Smooth muscle cell (in vitro differentiated cells): Measurements from ENCODE around the gene STK32C. TPM values are rescaled to one million over a fixed set of nuclear protein-coding genes. Genes with fewer than 3 reads are reported as not detected.

ENCODE experiments used
- DNase-seq: peaks from one replicate; lab custom pipeline; 2025; ENCODE audit not compliant: unreplicated experiment; lab: John Stamatoyannopoulos, UW
- H2AFZ ChIP-seq: fragments of 200-600 bp; sonication (generic); 2 replicates; pipeline ENCODE4 v1.6.0; 2016; ENCODE audit warnings: antibody characterized with exemption, low read depth, mild to moderate bottlenecking
- H3F3A ChIP-seq: fragments of 200-600 bp; sonication (generic); 2 replicates; pipeline ENCODE4 v1.6.0; 2017; ENCODE audit warnings: antibody characterized with exemption, low read depth
- H3K27ac ChIP-seq: fragments of 200-600 bp; sonication (generic); 2 replicates; pipeline ENCODE4 v1.5.1; 2016; ENCODE audit warnings: low read depth, mild to moderate bottlenecking
- H3K27me3 ChIP-seq: fragments of 200-600 bp; sonication (generic); 2 replicates; pipeline ENCODE4 v1.6.1; 2016; ENCODE audit warnings: low read depth, mild to moderate bottlenecking
- H3K36me3 ChIP-seq: fragments of 200-600 bp; sonication (generic); 2 replicates; pipeline ENCODE4 v1.5.1; 2016; ENCODE audit warnings: low read depth
- H3K4me1 ChIP-seq: fragments of 200-600 bp; sonication (generic); 2 replicates; pipeline ENCODE4 v1.5.1; 2016; ENCODE audit warnings: low read depth
- H3K4me2 ChIP-seq: fragments of 200-600 bp; sonication (generic); 2 replicates; pipeline ENCODE4 v1.6.0; 2016; ENCODE audit warnings: mild to moderate bottlenecking
- H3K4me3 ChIP-seq: fragments of 200-600 bp; sonication (generic); 2 replicates; pipeline ENCODE4 v1.5.1; 2016; ENCODE audit warnings: mild to moderate bottlenecking
- H3K79me2 ChIP-seq: fragments of 200-600 bp; sonication (generic); 2 replicates; pipeline ENCODE4 v1.6.0; 2016; ENCODE audit warnings: low read depth, mild to moderate bottlenecking
- H3K9ac ChIP-seq: fragments of 200-600 bp; sonication (generic); 2 replicates; pipeline ENCODE4 v1.6.0; 2016; ENCODE audit warnings: low read depth
- H3K9me3 ChIP-seq: fragments of 200-600 bp; sonication (generic); replicated peaks from 2 replicates; pipeline ENCODE4 v1.5.1; 2016; ENCODE audit warnings: low read depth
- H4K20me1 ChIP-seq: fragments of 200-600 bp; sonication (generic); 2 replicates; pipeline ENCODE4 v1.6.0; 2016; ENCODE audit warnings: low read depth
- WGBS: methylation state at CpG from one replicate; pipeline ENCODE4 v1.1.7; 2016; ENCODE audit warnings: low lambda C conversion rate; 5-methylcytosine and 5-hydroxymethylcytosine counted together
- polyA plus RNA-seq: library from polyadenylated mRNA; unstranded; fragments of >200 nt; fragmentation: Nextera tagmentation; extraction: Ambion mirVana; gene quantifications from 2 replicates; pipeline ENCODE4 v1.2.1, GENCODE V29; 2016
- total RNA-seq: library from RNA; depleted of rRNA; stranded (reverse); fragments of >200 nt; gene quantifications from 2 replicates; pipeline ENCODE4 v1.2.3, GENCODE V29; 2014
- TF ChIP-seq, protein P1 (sequence below): fragments of 200-600 bp; sonication (generic); IDR thresholded peaks from 2 replicates; pipeline ENCODE4 v1.5.1; 2017; ENCODE audit warnings: borderline replicate concordance, mild to moderate bottlenecking, antibody characterized with exemption; ENCODE audit not compliant: insufficient read depth, poor library complexity, severe bottlenecking

Gene STK32C
- total and polyA plus RNA-seq, 2 experiments from 2014 or later: 2.3 to 13.2 TPM

DNA sequence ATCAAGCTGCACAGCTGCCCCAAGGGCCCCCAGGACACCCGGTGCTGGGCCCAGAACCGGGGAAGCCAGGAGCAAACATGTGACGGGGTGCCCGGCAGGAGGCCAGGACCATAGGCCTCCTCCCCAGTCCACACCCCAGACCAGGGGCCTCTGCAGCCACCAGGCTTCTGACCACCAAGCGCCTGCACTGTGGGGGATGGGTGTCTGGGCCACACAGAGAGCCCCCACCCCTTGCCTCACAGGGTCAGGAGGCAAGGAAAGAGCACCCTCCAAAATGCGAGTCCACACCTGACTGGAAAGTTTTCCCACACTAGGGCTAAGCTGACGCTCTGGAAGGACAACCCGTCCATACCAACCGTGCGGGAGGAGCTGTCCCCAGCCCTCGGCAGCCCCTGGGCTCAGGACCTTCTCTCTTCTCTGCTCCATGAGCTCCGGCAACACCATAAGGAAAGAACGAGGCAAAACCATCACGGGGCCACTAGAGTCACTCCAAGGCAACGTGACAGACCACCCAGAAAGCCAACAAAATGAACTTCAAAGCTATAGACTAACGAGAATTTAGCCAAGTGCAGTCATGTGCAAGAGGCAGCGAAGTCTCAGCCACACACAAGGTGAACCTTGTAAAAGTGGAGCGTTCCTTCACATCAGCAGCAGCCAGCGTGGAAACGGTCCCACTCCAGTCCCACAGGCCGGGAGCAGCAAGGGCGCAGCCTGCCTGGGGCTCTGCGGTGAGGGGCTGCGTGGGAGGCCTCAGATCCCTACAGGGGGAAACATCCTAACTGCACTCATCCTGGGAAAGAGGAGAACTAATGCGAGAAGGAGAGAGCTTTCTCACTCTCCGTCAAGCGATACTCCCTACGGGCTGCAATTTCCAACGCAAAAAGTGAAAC is 5.1 kb downstream of the STK32C start:
- TF ChIP-seq, protein P1, sequence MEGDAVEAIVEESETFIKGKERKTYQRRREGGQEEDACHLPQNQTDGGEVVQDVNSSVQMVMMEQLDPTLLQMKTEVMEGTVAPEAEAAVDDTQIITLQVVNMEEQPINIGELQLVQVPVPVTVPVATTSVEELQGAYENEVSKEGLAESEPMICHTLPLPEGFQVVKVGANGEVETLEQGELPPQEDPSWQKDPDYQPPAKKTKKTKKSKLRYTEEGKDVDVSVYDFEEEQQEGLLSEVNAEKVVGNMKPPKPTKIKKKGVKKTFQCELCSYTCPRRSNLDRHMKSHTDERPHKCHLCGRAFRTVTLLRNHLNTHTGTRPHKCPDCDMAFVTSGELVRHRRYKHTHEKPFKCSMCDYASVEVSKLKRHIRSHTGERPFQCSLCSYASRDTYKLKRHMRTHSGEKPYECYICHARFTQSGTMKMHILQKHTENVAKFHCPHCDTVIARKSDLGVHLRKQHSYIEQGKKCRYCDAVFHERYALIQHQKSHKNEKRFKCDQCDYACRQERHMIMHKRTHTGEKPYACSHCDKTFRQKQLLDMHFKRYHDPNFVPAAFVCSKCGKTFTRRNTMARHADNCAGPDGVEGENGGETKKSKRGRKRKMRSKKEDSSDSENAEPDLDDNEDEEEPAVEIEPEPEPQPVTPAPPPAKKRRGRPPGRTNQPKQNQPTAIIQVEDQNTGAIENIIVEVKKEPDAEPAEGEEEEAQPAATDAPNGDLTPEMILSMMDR: no peak
- Histone ChIP-seq H3K27me3 (peaks cover 20% of the 10 kb centered on the region), H3K36me3 (no peaks in the 10 kb centered on the region), H3K9me3 (no peaks in the 10 kb centered on the region), H3K4me1 (no peaks in the 10 kb centered on the region), H3K27ac (no peak overlapping the region), H2AFZ (no peak overlapping the region), H3K4me3 (no peak overlapping the region), H3K79me2 (no peaks in the 10 kb centered on the region), H3F3A (no peaks in the 10 kb centered on the region), H3K4me2 (no peak overlapping the region), H4K20me1 (peaks cover 11% of the 10 kb centered on the region), H3K9ac (no peak overlapping the region)
- no peak for DNase-seq
- 91% methylated on average over 29 of the region's 29 CpGs for WGBS

DNA sequence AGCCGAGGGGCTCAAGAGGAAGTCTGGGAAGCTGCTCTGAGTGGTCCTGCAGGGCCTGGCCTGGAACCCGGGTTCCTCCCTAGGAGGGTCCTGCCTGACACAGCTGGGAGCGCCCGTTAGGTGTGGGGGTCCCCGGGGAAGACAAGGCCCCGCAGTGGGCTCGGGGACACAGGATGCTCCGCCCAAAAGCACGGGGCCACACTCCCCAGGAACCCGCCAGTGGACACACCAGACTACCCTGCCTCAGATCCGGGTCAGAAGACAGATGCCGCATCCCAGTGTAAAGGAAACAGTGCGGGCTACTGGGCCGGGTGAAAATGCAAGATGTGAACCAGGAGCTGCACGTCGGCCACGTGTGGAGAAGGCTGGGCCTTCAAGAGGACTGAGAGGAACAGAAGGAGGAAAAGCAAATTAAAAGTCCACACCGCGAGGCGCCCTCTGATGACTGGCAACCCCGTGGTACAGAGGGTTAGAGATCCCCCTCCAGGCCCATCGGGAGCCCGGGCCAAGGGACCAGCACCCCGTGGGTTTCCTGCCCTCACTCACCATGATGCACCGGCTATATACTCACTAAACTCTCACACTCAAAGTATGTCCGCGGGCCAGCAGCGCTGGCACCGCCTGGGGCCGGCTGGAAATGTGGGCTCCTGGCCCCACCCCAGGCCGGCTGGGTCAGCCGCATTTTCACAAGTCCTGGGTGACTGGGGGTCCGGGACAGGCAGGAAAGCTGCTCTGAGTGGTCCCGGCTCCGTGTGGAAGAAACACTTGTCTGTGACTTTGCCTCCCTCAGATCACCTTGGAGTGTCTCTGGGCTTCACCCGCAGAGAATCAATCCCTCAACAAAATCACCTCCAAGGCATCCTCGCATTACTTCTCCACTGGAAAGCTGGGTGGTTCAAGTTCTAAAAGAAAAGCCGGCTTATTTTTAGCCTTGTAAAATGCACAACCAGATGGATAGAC is 6.1 kb downstream of the STK32C start:
- Histone ChIP-seq H3K4me1 (no peaks in the 10 kb centered on the region), H4K20me1 (peaks cover 11% of the 10 kb centered on the region), H3K27me3 (peaks cover 16% of the 10 kb centered on the region), H2AFZ (no peak overlapping the region), H3F3A (no peaks in the 10 kb centered on the region), H3K4me3 (no peak overlapping the region), H3K36me3 (no peaks in the 10 kb centered on the region), H3K4me2 (no peak overlapping the region), H3K9me3 (no peaks in the 10 kb centered on the region), H3K9ac (no peak overlapping the region), H3K79me2 (no peaks in the 10 kb centered on the region), H3K27ac (no peak overlapping the region)
- TF ChIP-seq, protein P1: no peak
- 89% methylated on average over 38 of the region's 38 CpGs for WGBS
- no peak for DNase-seq

DNA sequence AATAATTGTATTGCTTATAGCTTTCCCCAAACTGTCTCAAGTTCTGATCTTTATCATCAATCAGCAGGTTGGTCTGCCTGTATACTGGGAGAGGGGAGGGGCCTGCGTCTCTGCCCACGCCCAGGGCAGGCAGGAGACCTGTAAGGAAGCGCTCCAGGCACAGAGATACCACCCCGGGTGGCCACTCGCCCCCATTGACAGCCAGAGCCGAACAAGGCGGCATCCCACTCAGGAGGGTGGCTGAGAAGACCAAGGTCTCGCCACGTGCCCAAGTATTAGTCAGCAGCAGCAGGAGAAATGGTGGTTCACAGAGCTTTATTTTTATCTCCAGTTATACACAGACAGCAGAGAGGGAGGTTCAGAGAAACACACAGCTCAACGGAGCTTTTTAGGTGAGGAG is 7.2 kb downstream of the STK32C start:
- Histone ChIP-seq H3F3A (no peaks in the 10 kb centered on the region), H3K4me3 (no peak overlapping the region), H3K9me3 (no peaks in the 10 kb centered on the region), H2AFZ (no peak overlapping the region), H3K27me3 (peaks cover 7% of the 10 kb centered on the region), H3K9ac (no peak overlapping the region), H3K4me1 (no peaks in the 10 kb centered on the region), H3K36me3 (no peaks in the 10 kb centered on the region), H4K20me1 (peaks cover 11% of the 10 kb centered on the region), H3K79me2 (no peaks in the 10 kb centered on the region), H3K27ac (no peak overlapping the region), H3K4me2 (no peak overlapping the region)
- 51% methylated on average over 10 of the region's 10 CpGs for WGBS
- DNase-seq: no peak
- TF ChIP-seq, protein P1: no peak
